CD4-positive, alpha-beta T cell treated with Interleukin-10 for 1 hour (primary cell): Measurements from ENCODE around the gene PWWP2B.

Experiments
- DNase-seq: peaks from one replicate; pipeline ENCODE4 v3.0.0-alpha.2; 2020

The PWWP2B gene

GRCh38 chr10:132395704-132396493 is 1.1 kb upstream of the PWWP2B start:
- no peak for DNase-seq

- DNase-seq: peak; percentile 78
Observed at GRCh38 chr10:132396494-132397035, 435 bp upstream of the PWWP2B start.

GRCh38 chr10:132397671-132398565 is 918 bp downstream of the PWWP2B start:
- no peak for DNase-seq

GRCh38 chr10:132398566-132398991 is 1.6 kb downstream of the PWWP2B start:
- DNase-seq: no peak

- DNase-seq: no peak
Observed at GRCh38 chr10:132399117-132400035, 2.4 kb downstream of the PWWP2B start.

- DNase-seq: no peak
Observed at GRCh38 chr10:132400041-132400546, 3.1 kb downstream of the PWWP2B start.

- no peak for DNase-seq
Observed at GRCh38 chr10:132400547-132401151, 3.6 kb downstream of the PWWP2B start.

- no peak for DNase-seq
Observed at GRCh38 chr10:132401401-132402118, 4.6 kb downstream of the PWWP2B start.

GRCh38 chr10:132402781-132403241 is 5.8 kb downstream of the PWWP2B start:
- no peak for DNase-seq

GRCh38 chr10:132403511-132404168 is 6.6 kb downstream of the PWWP2B start:
- DNase-seq: no peak

- no peak for DNase-seq
Observed at GRCh38 chr10:132404169-132404880, 7.3 kb downstream of the PWWP2B start.

GRCh38 chr10:132404911-132405462 is 8.0 kb downstream of the PWWP2B start:
- no peak for DNase-seq

- no peak for DNase-seq
Observed at GRCh38 chr10:132405463-132405991, 8.5 kb downstream of the PWWP2B start.

GRCh38 chr10:132406181-132406580 is 9.2 kb downstream of the PWWP2B start:
- no peak for DNase-seq

- DNase-seq: no peak
Observed at GRCh38 chr10:132406750-132407149, 9.8 kb downstream of the PWWP2B start.

GRCh38 chr10:132407243-132407746 is 10.3 kb downstream of the PWWP2B start:
- DNase-seq: no peak

GRCh38 chr10:132407846-132408278 is 10.9 kb downstream of the PWWP2B start:
- DNase-seq: no peak

- no peak for DNase-seq
Observed at GRCh38 chr10:132408367-132408781, 11.4 kb downstream of the PWWP2B start.
